ENCODE data around the gene ZC2HC1C.

DNA sequence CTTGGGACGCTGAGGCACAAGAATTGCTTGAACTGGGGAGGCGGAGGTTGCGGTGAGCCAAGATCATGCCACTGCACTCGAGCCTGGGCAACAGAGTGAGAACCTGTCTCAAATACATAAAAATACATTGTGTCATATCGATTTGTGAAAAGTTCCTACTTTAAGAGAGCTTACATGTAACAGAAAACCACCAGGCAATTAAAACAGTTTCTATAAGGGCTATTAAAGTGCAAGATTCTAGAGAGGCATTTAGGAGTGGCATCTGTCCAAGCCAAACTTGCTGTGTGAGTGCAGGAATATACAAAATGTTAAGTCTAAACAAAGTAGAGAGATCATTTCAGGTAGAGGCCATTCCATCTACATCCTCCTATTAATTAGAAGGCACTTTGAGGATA is 59.2 kb downstream of the ZC2HC1C start:
- TF ChIP-seq, protein P1, sequence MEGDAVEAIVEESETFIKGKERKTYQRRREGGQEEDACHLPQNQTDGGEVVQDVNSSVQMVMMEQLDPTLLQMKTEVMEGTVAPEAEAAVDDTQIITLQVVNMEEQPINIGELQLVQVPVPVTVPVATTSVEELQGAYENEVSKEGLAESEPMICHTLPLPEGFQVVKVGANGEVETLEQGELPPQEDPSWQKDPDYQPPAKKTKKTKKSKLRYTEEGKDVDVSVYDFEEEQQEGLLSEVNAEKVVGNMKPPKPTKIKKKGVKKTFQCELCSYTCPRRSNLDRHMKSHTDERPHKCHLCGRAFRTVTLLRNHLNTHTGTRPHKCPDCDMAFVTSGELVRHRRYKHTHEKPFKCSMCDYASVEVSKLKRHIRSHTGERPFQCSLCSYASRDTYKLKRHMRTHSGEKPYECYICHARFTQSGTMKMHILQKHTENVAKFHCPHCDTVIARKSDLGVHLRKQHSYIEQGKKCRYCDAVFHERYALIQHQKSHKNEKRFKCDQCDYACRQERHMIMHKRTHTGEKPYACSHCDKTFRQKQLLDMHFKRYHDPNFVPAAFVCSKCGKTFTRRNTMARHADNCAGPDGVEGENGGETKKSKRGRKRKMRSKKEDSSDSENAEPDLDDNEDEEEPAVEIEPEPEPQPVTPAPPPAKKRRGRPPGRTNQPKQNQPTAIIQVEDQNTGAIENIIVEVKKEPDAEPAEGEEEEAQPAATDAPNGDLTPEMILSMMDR (IDR thresholded peaks at IDR 0.05; ENCODE audit: insufficient read depth, low read length, poor library complexity, severe bottlenecking): no peak
- no peak for TF ChIP-seq EZH2phosphoT487 (conservative IDR thresholded peaks at IDR 0.05; ENCODE audit: low read length)

Measured in SU-DHL-6 (cell line).